ENCODE measurements around the gene TPD52L2.
"Not testable (repeated sequence)": the region's sequence is repeated elsewhere in the genome, so short reads cannot be mapped to it uniquely, and the experiment has no call there.

The TPD52L2 gene

DNA sequence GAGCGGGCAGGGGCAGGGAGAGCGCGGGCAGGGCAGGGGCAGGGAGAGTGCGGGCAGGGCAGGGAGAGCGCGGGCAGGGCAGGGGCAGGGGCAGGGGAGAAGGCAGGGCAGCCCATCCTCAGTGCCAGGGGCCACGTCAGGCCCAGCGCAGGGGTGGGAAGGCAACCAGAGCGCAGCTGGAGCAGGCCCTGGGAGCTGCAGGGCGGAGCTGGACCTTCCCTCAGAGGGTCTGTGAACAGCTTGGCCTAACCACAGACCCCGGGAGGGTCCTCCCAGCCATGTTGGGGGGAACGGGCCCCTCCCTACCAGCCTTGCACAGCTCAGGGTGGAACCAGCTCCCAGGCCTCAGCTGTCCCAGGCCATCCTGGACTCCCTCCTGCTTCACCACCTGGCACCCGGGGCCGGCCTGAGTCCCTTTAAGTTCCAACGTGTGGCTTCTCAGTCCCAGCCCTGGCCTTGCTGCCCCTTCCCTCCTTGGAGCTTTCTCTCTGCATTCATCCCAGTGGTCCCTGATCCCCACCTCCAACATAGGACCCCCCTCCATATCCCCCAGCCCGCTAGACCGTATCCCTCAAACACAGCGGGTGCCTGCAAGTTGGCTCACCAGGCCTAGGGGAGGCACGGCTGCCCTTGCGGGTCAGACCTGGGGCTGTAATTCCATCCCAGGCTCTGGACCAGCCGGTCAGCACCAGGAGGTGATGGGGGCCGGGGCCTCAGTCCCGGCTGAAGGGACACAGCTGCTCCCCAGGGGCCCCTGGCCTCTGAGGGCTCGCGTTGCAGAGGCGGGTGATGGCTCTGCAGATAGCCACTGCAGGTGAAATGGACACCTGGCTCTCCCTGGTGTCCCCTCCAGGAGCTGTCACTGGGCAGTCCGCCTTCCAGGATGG is 28.4 kb upstream of the TPD52L2 start:
- DNase-seq, result no peak

GRCh38 chr20:63837479-63837878 is 27.6 kb upstream of the TPD52L2 start:
- no peak for DNase-seq

- no peak for DNase-seq
Measured at GRCh38 chr20:63839620-63840019, 25.4 kb upstream of the TPD52L2 start.

GRCh38 chr20:63840405-63840828 is 24.7 kb upstream of the TPD52L2 start:
- no peak for DNase-seq

GRCh38 chr20:63842258-63842657 is 22.8 kb upstream of the TPD52L2 start:
- no peak for DNase-seq

GRCh38 chr20:63843222-63843621 is 21.8 kb upstream of the TPD52L2 start:
- no peak for DNase-seq

DNA sequence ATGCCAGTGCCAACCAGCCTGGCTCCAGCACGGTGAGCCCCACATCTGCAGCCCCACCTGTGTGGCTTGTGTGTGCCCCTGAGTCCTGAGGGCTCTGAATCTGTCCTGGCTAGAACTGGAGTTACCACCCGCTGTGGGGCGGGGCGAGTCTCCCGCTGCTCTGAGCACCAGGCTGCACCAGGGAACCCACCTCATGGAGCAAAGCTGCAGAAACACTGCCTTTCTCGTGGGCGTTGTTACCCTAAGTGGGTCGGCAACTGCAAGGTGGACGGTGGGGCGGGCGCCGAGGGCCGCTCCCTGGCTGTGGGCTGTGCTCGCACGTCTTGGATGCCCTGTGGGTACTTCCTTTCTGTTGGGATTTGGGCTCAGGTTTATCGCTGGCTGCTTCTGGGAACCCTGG is 21.3 kb upstream of the TPD52L2 start:
- no peak for DNase-seq

- DNase-seq, result no peak
Measured at GRCh38 chr20:63844511-63844991, 20.5 kb upstream of the TPD52L2 start.

GRCh38 chr20:63846128-63846771 is 18.8 kb upstream of the TPD52L2 start:
- DNase-seq, result no peak

GRCh38 chr20:63846888-63847236 is 18.2 kb upstream of the TPD52L2 start:
- DNase-seq, result no peak

- DNase-seq, result no peak
Measured at GRCh38 chr20:63847237-63848002, 17.6 kb upstream of the TPD52L2 start.

DNA sequence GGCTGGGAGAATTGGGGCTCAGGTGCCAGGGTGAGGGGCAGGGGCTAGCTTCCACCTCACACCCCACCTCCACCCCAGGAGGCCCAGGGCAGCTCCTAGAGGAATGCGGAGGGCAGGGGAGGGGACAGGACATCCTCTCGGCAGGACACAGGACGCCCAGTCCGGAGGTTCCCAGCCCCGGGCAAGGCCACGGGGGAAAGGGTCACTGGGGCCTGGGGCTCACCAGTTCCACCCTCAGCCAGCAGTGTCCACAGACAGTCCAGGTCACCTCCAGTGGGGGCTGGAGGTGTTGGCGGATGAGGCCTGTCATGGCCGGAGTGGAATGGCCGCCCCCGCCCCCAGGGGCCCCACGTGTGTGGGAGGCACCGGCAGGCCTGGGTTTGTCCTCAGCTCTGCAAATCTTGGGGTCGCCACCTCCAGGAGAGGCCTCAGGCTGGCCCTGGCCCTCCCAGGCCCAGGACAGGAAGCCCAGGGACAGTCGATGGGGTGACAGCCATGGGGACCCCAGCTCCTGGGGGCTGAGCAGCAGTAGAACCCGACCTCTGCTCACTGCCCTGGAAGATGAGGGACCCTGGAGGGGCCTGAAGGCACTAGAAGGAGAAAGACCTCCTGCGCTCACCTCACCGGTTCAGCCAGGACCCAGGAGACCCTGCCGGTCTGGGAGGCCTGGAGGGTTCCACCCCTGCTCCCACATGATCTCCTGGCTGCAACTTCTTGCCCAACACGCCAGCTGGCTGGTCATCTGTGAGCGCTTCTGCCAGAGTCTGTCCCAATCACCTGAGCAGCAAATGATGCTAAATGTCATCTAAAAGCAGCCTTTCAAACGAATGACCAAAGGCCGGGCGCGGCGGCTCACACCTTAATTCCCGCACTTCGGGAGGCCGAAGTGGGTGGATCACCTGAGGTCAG is 16.8 kb upstream of the TPD52L2 start:
- DNase-seq, result no peak

DNA sequence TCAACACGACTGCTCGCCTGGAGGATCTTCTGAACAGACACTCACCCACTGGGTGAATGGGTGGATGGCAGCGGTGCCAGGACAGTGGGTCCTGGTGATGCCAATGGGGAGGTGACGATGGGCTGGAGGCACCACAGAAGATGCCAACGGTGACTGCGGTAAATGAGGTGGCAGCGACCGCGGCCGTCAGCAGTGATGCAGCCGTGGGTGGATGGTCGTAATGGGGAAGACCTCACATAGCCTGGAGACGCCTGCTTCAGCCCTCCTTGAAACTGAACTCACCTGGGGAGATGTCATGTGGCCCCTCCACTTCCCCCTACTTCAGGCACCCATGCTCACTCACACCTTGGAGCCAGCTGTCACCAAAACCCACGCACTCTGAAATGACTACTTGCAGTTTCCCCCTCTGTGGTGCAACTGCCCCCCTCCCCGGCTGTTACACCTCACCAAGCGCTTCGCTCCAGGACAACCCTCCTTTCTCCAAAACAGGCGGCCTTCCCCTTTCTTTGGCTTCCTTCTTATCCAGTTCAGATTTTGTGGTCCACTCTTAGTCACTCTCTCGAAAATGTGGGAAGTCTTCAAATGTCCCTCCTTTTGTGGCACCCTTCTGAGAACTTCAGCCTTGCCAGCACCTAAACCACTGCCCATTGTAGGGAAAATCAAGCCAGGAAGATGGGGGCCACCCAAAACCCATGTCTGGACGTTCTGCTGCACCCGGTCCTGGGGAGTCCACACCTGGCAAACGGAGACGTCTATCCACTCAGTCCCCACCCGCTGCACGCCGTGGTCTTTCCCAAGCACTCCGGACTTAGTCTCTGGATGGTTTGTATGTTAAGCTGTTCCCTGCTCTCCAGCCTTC is 14.2 kb upstream of the TPD52L2 start:
- no peak for DNase-seq

- DNase-seq, result not testable (repeated sequence)
Measured at GRCh38 chr20:63851548-63851943, 13.5 kb upstream of the TPD52L2 start.

- DNase-seq, result not testable (repeated sequence)
Measured at GRCh38 chr20:63853733-63854068, 11.4 kb upstream of the TPD52L2 start.

GRCh38 chr20:63854069-63854765 is 10.9 kb upstream of the TPD52L2 start:
- no peak for DNase-seq

DNA sequence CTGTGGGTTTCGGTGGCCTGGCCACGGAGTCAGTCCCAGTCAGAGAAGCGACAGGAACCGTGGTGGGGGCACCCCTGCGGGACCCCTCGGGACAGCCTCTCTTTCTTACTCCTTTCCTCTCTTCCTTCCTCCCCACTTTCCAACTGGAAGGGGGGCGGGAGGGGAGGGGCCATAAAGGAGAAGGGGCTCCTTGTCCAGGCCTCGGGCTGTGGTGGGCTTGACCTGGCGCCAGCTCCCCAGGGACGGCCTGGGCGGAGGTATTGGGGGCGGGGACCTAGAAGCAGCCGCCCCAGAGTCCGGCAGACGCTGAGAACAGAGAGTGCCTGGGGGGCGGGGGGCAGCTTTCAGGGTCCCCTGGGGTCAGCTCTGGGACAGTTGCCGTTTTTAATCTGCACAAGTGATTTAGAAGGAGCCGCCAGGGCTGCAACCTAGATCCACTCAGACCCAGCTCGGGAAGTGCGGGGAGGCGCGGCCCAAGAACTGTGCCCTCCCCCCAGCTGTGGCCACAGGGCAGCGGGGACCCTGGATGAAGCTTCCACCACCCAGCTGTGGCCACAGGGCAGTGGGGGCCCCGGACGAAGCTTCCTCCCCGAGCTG is 10.2 kb upstream of the TPD52L2 start:
- no peak for DNase-seq

DNA sequence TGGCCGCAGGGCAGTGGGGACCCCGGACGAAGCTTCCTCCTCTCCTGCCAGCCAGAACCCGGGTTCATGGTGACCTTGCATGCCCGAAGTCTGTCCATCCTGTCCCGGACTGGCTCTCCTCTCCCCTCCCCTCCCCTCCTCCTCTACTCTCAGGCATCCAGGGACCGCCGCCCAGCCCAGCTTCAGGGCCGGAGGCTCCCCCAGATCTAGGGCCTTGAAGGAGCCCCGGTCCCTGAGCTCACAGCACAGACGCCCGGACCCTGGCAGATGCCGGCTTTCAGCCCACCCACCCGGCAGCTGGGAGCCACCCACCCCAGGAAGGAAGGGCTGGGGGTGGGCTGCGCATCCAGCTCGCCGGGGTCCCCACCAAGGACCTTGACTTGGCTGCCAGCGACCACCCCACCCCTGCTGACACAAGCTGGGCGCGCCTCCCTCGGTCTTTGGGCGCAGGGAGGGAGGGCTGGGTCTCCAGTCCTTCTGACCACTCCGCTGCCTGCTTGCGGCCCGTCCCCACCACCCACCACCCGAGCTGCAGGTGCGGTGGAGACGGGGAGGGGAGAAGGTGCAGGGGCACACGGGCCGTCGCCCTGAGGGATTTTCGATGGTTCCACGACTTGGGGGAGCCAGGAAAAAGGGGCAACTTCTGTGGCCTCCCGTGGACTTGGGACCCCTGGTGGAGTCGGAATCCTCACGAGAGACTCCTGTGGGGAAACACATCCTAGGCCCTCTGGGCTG is 9.5 kb upstream of the TPD52L2 start:
- DNase-seq, result no peak

DNA sequence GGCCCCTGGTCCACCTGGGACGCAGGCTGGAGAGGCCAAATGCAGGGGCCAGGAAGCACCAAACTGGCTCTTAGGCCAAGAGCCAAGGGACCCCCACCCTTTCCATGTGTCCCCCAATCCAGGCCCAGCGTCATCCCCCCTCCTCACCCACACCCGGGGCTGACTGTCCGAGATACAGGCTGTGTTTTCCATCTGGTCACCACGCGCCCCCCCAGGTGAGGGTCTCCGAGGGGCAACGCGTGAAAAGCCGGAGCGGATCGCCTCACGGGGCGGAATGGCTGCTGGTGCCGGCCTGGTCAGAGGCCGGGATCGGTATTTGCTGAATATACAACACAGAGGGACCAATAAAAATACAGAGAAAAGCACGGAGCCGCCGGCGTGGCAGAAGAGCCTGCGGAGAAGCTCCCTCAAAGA is 9.0 kb upstream of the TPD52L2 start:
- no peak for DNase-seq
